GM23338 (cell line): ENCODE results near the gene RNF186. TPM values are rescaled to one million over a fixed set of nuclear protein-coding genes. Genes with fewer than 3 reads are reported as not detected.

Experiments used
- ATAC-seq: fragments of 200-7000 bp; cut with Tn5 transposase; 3 replicates; pipeline ENCODE4 v1.9.1; 2020
- DNase-seq: peaks from one replicate; pipeline ENCODE4 v3.0.0-alpha.2; 2015; ENCODE audit warnings: low spot score
- H2AFZ ChIP-seq: fragments of 200-600 bp; sonication (generic); 2 replicates; pipeline ENCODE4 v1.8.0; 2016; ENCODE audit warnings: antibody characterized with exemption, mild to moderate bottlenecking, moderate library complexity
- H3F3A ChIP-seq: fragments of 200-600 bp; sonication (generic); replicated peaks from 2 replicates; pipeline ENCODE4 v1.8.0; 2017; ENCODE audit warnings: antibody characterized with exemption, mixed run types, low read depth
- H3K27ac ChIP-seq: fragments of 200-600 bp; sonication (generic); 2 replicates; pipeline ENCODE4 v1.6.1; 2016; ENCODE audit warnings: low read depth
- H3K27me3 ChIP-seq: fragments of 200-600 bp; sonication (generic); 2 replicates; pipeline ENCODE4 v1.8.0; 2016; ENCODE audit warnings: mild to moderate bottlenecking, mixed run types, moderate library complexity; ENCODE audit not compliant: insufficient read depth
- H3K36me3 ChIP-seq: fragments of 200-600 bp; sonication (generic); 2 replicates; pipeline ENCODE4 v1.8.0; 2016; ENCODE audit warnings: mild to moderate bottlenecking; ENCODE audit not compliant: insufficient read depth
- H3K4me1 ChIP-seq: fragments of 200-600 bp; sonication (generic); 2 replicates; pipeline ENCODE4 v1.8.0; 2016; ENCODE audit warnings: mild to moderate bottlenecking, moderate library complexity; ENCODE audit not compliant: insufficient read depth
- H3K4me2 ChIP-seq: fragments of 200-600 bp; sonication (generic); 2 replicates; pipeline ENCODE4 v1.7.1; 2017; ENCODE audit warnings: mixed run types
- H3K4me3 ChIP-seq: fragments of 200-600 bp; sonication (generic); 2 replicates; pipeline ENCODE4 v1.6.1; 2016; ENCODE audit warnings: mixed run types
- H3K79me2 ChIP-seq: fragments of 200-600 bp; sonication (generic); replicated peaks from 2 replicates; pipeline ENCODE4 v1.8.0; 2017; ENCODE audit warnings: mild to moderate bottlenecking; ENCODE audit not compliant: insufficient read depth
- H3K9me2 ChIP-seq: fragments of 200-600 bp; sonication (generic); 2 replicates; pipeline ENCODE4 v1.8.0; 2017; ENCODE audit not compliant: insufficient read depth
- H4K20me1 ChIP-seq: fragments of 200-600 bp; sonication (generic); replicated peaks from 2 replicates; pipeline ENCODE4 v1.8.0; 2017; ENCODE audit warnings: mild to moderate bottlenecking; ENCODE audit not compliant: insufficient read depth
- H3K27ac Mint-ChIP-seq: 2 replicates; pipeline ENCODE4 v1.8.0; 2020; ENCODE audit warnings: inconsistent platforms, mild to moderate bottlenecking, moderate library complexity, mixed read lengths
- H3K27me3 Mint-ChIP-seq: 3 replicates; pipeline ENCODE4 v1.8.0; 2022; ENCODE audit warnings: low read depth, mild to moderate bottlenecking, moderate library complexity, mixed read lengths, inconsistent platforms; ENCODE audit not compliant: insufficient read depth, poor library complexity
- H3K36me3 Mint-ChIP-seq: 3 replicates; pipeline ENCODE4 v1.8.0; 2021; ENCODE audit warnings: low read depth, mild to moderate bottlenecking, inconsistent platforms, moderate library complexity, mixed read lengths
- H3K4me1 Mint-ChIP-seq: 3 replicates; pipeline ENCODE4 v1.8.0; 2020; ENCODE audit warnings: mild to moderate bottlenecking, inconsistent platforms, mixed read lengths
- H3K4me3 Mint-ChIP-seq: 3 replicates; pipeline ENCODE4 v1.8.0; 2021; ENCODE audit warnings: moderate library complexity, mild to moderate bottlenecking, inconsistent platforms, mixed read lengths
- H3K9me3 Mint-ChIP-seq: 3 replicates; pipeline ENCODE4 v1.8.0; 2020; ENCODE audit warnings: moderate library complexity, mild to moderate bottlenecking, inconsistent platforms, mixed read lengths
- CREB1 ChIP-seq: fragments of 250-450 bp; sonication (Bioruptor Pico); IDR thresholded peaks from 2 replicates; pipeline ENCODE4 v1.5.0; 2020; ENCODE audit warnings: low read depth, mild to moderate bottlenecking, moderate library complexity
- EZH2 ChIP-seq: fragments of 200-600 bp; sonication (generic); IDR thresholded peaks from one replicate; pipeline ENCODE4 v1.8.0; 2017; ENCODE audit warnings: antibody characterized with exemption, mild to moderate bottlenecking, low read depth; ENCODE audit not compliant: unreplicated experiment
- JUNB ChIP-seq: IDR thresholded peaks from one replicate; pipeline ENCODE4 v1.6.1; 2016; ENCODE audit warnings: antibody characterized with exemption; ENCODE audit not compliant: unreplicated experiment
- NANOG ChIP-seq: IDR thresholded peaks from 2 replicates; pipeline ENCODE4 v1.6.1; 2016; ENCODE audit warnings: antibody characterized with exemption, borderline replicate concordance
- POLR2AphosphoS5 ChIP-seq: IDR thresholded peaks from 2 replicates; pipeline ENCODE4 v1.6.1; 2016; ENCODE audit warnings: antibody characterized with exemption, low read depth
- STAT1 ChIP-seq: IDR thresholded peaks from one replicate; pipeline ENCODE4 v1.6.1; 2016; ENCODE audit warnings: antibody characterized with exemption; ENCODE audit not compliant: unreplicated experiment
- ZNF114 ChIP-seq: fragments of 250-450 bp; sonication (Bioruptor Pico); IDR thresholded peaks from 2 replicates; pipeline ENCODE4 v1.5.0; 2020; ENCODE audit warnings: mild to moderate bottlenecking, moderate library complexity
- ZNF331 ChIP-seq: fragments of 250-450 bp; sonication (Bioruptor Pico); IDR thresholded peaks from 2 replicates; pipeline ENCODE4 v1.5.0; 2020; ENCODE audit warnings: low read depth, mild to moderate bottlenecking, moderate library complexity
- polyA plus RNA-seq: library from polyadenylated mRNA; unstranded; fragments of >200 nt; fragmentation: Nextera tagmentation; extraction: Ambion mirVana; gene quantifications from 2 replicates; pipeline ENCODE4 v1.2.1, GENCODE V29; 2016
- total RNA-seq: library from RNA; depleted of rRNA; stranded (reverse); fragments of >200 nt; shearing (Covaris generic); gene quantifications from 2 replicates; pipeline ENCODE4 v1.2.3, GENCODE V29; 2014
- TF ChIP-seq, protein P1 (sequence below): IDR thresholded peaks from 2 replicates; pipeline ENCODE4 v1.6.1; 2016; ENCODE audit warnings: antibody characterized with exemption
- TF ChIP-seq, protein P2 (sequence below), 2 experiments: fragments of 200-600 bp in 1 of 2; sonication (generic) in 1 of 2; conservative IDR thresholded peaks; 2 replicates each; pipeline versions ENCODE4 v1.5.1 to v1.6.1; 2016 to 2017; ENCODE audit warnings: antibody characterized with exemption in 2 of 2, low read depth in 2 of 2, mild to moderate bottlenecking in 2 of 2, moderate library complexity in 1 of 2
- TF ChIP-seq, protein P3 (sequence below): fragments of 250-450 bp; sonication (Bioruptor Pico); IDR thresholded peaks from 2 replicates; pipeline ENCODE4 v1.5.0; 2020; ENCODE audit warnings: mild to moderate bottlenecking, moderate library complexity
- TF ChIP-seq, protein P4 (sequence below): IDR thresholded peaks from one replicate; pipeline ENCODE4 v1.6.1; 2018; ENCODE audit warnings: antibody characterized with exemption; ENCODE audit not compliant: unreplicated experiment

The RNF186 gene
- total and polyA plus RNA-seq, 2 experiments from 2014 or later: not detected

DNA sequence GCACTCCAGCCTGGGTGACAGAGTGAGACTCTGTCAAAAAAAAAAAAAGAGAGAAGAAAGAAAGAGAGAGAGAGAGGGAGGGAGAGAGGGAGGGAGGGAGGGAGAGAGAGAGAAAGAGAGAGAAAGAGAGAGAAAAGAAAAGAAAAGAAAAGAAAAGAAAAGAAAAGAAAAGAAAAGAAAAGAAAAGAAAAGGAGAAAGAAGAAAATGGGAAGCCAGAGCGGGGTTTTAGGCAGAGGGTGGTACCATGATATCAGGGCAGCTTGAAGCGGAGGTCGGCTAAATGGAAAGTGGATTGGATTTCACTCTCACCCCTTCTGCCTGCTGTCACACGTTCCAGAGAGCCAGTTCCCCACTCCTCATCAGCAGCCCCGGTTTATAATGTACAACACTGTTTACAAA, 17.3 kb downstream of the RNF186 start:
- Histone ChIP-seq H4K20me1 (no peaks in the 10 kb centered on the region; the same call in 1 of the 2 replicates), H3K36me3 (no peaks in the 10 kb centered on the region), H3K9me2 (no peaks in the 10 kb centered on the region), H3K27me3 (peaks cover 37% of the 10 kb centered on the region), H3F3A (peaks cover 3% of the 10 kb centered on the region; the same call in 1 of the 2 replicates), H3K4me2 (no peak overlapping the region), H3K79me2 (no peaks in the 10 kb centered on the region), H3K27ac (no peak overlapping the region), H3K4me1 (peaks cover 12% of the 10 kb centered on the region), H3K4me3 (no peak overlapping the region), H2AFZ (no peak overlapping the region)
- H3K27me3 Mint-ChIP-seq: peaks cover 32% of the 10 kb centered on the region
- H3K9me3 Mint-ChIP-seq: no peaks in the 10 kb centered on the region
- DNase-seq (no peak), ATAC-seq (no peak)
- no peak overlapping the region for H3K27ac Mint-ChIP-seq
- H3K4me3 Mint-ChIP-seq: no peak overlapping the region
- H3K4me1 Mint-ChIP-seq: peaks cover 24% of the 10 kb centered on the region
- TF ChIP-seq, protein P1, sequence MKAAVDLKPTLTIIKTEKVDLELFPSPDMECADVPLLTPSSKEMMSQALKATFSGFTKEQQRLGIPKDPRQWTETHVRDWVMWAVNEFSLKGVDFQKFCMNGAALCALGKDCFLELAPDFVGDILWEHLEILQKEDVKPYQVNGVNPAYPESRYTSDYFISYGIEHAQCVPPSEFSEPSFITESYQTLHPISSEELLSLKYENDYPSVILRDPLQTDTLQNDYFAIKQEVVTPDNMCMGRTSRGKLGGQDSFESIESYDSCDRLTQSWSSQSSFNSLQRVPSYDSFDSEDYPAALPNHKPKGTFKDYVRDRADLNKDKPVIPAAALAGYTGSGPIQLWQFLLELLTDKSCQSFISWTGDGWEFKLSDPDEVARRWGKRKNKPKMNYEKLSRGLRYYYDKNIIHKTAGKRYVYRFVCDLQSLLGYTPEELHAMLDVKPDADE: no peak
- TF ChIP-seq CREB1 (no peak), JUNB (no peak), ZNF114 (CRISPR knock-in tag) (no peak), NANOG (no peak), EZH2 (no peak), POLR2AphosphoS5 (no peak), ZNF331 (CRISPR knock-in tag) (no peak), STAT1 (no peak)
- TF ChIP-seq, protein P2, sequence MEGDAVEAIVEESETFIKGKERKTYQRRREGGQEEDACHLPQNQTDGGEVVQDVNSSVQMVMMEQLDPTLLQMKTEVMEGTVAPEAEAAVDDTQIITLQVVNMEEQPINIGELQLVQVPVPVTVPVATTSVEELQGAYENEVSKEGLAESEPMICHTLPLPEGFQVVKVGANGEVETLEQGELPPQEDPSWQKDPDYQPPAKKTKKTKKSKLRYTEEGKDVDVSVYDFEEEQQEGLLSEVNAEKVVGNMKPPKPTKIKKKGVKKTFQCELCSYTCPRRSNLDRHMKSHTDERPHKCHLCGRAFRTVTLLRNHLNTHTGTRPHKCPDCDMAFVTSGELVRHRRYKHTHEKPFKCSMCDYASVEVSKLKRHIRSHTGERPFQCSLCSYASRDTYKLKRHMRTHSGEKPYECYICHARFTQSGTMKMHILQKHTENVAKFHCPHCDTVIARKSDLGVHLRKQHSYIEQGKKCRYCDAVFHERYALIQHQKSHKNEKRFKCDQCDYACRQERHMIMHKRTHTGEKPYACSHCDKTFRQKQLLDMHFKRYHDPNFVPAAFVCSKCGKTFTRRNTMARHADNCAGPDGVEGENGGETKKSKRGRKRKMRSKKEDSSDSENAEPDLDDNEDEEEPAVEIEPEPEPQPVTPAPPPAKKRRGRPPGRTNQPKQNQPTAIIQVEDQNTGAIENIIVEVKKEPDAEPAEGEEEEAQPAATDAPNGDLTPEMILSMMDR (conservative IDR thresholded peaks at IDR 0.05; ENCODE audit: low read depth in 2 of 2): no peak
- TF ChIP-seq, protein P3, sequence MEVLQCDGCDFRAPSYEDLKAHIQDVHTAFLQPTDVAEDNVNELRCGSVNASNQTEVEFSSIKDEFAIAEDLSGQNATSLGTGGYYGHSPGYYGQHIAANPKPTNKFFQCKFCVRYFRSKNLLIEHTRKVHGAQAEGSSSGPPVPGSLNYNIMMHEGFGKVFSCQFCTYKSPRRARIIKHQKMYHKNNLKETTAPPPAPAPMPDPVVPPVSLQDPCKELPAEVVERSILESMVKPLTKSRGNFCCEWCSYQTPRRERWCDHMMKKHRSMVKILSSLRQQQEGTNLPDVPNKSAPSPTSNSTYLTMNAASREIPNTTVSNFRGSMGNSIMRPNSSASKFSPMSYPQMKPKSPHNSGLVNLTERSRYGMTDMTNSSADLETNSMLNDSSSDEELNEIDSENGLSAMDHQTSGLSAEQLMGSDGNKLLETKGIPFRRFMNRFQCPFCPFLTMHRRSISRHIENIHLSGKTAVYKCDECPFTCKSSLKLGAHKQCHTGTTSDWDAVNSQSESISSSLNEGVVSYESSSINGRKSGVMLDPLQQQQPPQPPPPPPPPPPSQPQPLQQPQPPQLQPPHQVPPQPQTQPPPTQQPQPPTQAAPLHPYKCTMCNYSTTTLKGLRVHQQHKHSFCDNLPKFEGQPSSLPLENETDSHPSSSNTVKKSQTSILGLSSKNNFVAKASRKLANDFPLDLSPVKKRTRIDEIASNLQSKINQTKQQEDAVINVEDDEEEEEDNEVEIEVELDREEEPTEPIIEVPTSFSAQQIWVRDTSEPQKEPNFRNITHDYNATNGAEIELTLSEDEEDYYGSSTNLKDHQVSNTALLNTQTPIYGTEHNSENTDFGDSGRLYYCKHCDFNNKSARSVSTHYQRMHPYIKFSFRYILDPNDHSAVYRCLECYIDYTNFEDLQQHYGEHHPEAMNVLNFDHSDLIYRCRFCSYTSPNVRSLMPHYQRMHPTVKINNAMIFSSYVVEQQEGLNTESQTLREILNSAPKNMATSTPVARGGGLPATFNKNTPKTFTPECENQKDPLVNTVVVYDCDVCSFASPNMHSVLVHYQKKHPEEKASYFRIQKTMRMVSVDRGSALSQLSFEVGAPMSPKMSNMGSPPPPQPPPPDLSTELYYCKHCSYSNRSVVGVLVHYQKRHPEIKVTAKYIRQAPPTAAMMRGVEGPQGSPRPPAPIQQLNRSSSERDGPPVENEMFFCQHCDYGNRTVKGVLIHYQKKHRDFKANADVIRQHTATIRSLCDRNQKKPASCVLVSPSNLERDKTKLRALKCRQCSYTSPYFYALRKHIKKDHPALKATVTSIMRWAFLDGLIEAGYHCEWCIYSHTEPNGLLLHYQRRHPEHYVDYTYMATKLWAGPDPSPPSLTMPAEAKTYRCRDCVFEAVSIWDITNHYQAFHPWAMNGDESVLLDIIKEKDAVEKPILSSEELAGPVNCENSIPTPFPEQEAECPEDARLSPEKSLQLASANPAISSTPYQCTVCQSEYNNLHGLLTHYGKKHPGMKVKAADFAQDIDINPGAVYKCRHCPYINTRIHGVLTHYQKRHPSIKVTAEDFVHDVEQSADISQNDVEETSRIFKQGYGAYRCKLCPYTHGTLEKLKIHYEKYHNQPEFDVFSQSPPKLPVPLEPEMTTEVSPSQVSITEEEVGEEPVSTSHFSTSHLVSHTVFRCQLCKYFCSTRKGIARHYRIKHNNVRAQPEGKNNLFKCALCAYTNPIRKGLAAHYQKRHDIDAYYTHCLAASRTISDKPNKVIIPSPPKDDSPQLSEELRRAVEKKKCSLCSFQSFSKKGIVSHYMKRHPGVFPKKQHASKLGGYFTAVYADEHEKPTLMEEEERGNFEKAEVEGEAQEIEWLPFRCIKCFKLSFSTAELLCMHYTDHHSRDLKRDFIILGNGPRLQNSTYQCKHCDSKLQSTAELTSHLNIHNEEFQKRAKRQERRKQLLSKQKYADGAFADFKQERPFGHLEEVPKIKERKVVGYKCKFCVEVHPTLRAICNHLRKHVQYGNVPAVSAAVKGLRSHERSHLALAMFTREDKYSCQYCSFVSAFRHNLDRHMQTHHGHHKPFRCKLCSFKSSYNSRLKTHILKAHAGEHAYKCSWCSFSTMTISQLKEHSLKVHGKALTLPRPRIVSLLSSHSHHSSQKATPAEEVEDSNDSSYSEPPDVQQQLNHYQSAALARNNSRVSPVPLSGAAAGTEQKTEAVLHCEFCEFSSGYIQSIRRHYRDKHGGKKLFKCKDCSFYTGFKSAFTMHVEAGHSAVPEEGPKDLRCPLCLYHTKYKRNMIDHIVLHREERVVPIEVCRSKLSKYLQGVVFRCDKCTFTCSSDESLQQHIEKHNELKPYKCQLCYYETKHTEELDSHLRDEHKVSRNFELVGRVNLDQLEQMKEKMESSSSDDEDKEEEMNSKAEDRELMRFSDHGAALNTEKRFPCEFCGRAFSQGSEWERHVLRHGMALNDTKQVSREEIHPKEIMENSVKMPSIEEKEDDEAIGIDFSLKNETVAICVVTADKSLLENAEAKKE (CRISPR knock-in tag): no peak
- TF ChIP-seq, protein P4, sequence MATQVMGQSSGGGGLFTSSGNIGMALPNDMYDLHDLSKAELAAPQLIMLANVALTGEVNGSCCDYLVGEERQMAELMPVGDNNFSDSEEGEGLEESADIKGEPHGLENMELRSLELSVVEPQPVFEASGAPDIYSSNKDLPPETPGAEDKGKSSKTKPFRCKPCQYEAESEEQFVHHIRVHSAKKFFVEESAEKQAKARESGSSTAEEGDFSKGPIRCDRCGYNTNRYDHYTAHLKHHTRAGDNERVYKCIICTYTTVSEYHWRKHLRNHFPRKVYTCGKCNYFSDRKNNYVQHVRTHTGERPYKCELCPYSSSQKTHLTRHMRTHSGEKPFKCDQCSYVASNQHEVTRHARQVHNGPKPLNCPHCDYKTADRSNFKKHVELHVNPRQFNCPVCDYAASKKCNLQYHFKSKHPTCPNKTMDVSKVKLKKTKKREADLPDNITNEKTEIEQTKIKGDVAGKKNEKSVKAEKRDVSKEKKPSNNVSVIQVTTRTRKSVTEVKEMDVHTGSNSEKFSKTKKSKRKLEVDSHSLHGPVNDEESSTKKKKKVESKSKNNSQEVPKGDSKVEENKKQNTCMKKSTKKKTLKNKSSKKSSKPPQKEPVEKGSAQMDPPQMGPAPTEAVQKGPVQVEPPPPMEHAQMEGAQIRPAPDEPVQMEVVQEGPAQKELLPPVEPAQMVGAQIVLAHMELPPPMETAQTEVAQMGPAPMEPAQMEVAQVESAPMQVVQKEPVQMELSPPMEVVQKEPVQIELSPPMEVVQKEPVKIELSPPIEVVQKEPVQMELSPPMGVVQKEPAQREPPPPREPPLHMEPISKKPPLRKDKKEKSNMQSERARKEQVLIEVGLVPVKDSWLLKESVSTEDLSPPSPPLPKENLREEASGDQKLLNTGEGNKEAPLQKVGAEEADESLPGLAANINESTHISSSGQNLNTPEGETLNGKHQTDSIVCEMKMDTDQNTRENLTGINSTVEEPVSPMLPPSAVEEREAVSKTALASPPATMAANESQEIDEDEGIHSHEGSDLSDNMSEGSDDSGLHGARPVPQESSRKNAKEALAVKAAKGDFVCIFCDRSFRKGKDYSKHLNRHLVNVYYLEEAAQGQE: no peak
- no peaks in the 10 kb centered on the region; the same call in 2 of the 3 replicates for H3K36me3 Mint-ChIP-seq
